ENCODE results near the gene TMBIM4.
"Not testable (repeated sequence)": the region's sequence is repeated elsewhere in the genome, so short reads cannot be mapped to it uniquely, and the experiment has no call there.

TMBIM4 gene

GRCh38 chr12:66187036-66187435 lies 17.2 kb upstream of the TMBIM4 start:
- Histone ChIP-seq H3K4me1 (ENCODE audit: control insufficient read depth, insufficient read depth, low read depth, low read length) (peaks cover 9% of the 10 kb centered on the region), H2BK12ac (ENCODE audit: low read length in 2 of 2) (no peak overlapping the region), H4K8ac (ENCODE audit: low read length) (no peak overlapping the region), H3K79me1 (replicated peaks; ENCODE audit: low read length, poor library complexity, severe bottlenecking) (no peaks in the 10 kb centered on the region), H3K4me3 (ENCODE audit: insufficient read depth in 1 of 2, low read depth in 1 of 2, low read length in 2 of 2) (no peak overlapping the region), H2AFZ (ENCODE audit: low read depth, low read length) (no peak overlapping the region), H2BK15ac (ENCODE audit: low read depth, poor library complexity, severe bottlenecking) (no peak overlapping the region), H3K27ac (ENCODE audit: low read length, poor library complexity, severe bottlenecking) (no peak overlapping the region), H2BK120ac (ENCODE audit: low read depth, low read length) (no peak overlapping the region), H3K9me3 (ENCODE audit: control insufficient read depth, low read length) (no peaks in the 10 kb centered on the region), H2AK5ac (ENCODE audit: low read length, severe bottlenecking) (no peak overlapping the region), H3K4ac (ENCODE audit: low read depth in 1 of 2, low read length in 2 of 2) (no peak overlapping the region), H4K91ac (ENCODE audit: low read length) (no peak overlapping the region), H3K14ac (ENCODE audit: low read length in 2 of 2) (no peak overlapping the region), H3K27me3 (ENCODE audit: control insufficient read depth in 1 of 2, insufficient read depth in 1 of 2, low read length in 2 of 2) (peaks cover 0 to 59% of the 10 kb centered on the region in 2 experiments), H3K23ac (ENCODE audit: low read length in 2 of 2) (no peak overlapping the region), H2BK5ac (ENCODE audit: low read depth, low read length, poor library complexity, severe bottlenecking) (no peak overlapping the region), H3K18ac (ENCODE audit: low read depth in 1 of 2, low read length in 2 of 2) (no peak overlapping the region), H3K36me3 (ENCODE audit: control insufficient read depth in 1 of 2, insufficient read depth in 2 of 2, low read depth in 1 of 2, low read length in 2 of 2) (no peaks in the 10 kb centered on the region), H3K9ac (ENCODE audit: low read length) (no peak overlapping the region), H3K4me2 (ENCODE audit: low read length, poor library complexity, severe bottlenecking) (no peak overlapping the region)
- 74% methylated on average over 2 of the region's 2 CpGs for WGBS
- no peak for DNase-seq

GRCh38 chr12:66184822-66185221 lies 15.0 kb upstream of the TMBIM4 start:
- not testable (repeated sequence) for H3K4me1 ChIP-seq (ENCODE audit: control insufficient read depth, insufficient read depth, low read depth, low read length); H3K9me3 ChIP-seq (ENCODE audit: control insufficient read depth, low read length); H2BK120ac ChIP-seq (ENCODE audit: low read depth, low read length); H3K4ac ChIP-seq (ENCODE audit: low read depth in 1 of 2, low read length in 2 of 2); H3K18ac ChIP-seq (ENCODE audit: low read depth in 1 of 2, low read length in 2 of 2); H4K91ac ChIP-seq (ENCODE audit: low read length); H3K36me3 ChIP-seq (ENCODE audit: control insufficient read depth in 1 of 2, insufficient read depth in 2 of 2, low read depth in 1 of 2, low read length in 2 of 2); H3K4me2 ChIP-seq (ENCODE audit: low read length, poor library complexity, severe bottlenecking); H3K23ac ChIP-seq (ENCODE audit: low read length in 2 of 2); H3K4me3 ChIP-seq (ENCODE audit: insufficient read depth in 1 of 2, low read depth in 1 of 2, low read length in 2 of 2); H3K27ac ChIP-seq (ENCODE audit: low read length, poor library complexity, severe bottlenecking); DNase-seq; H3K9ac ChIP-seq (ENCODE audit: low read length); H2BK12ac ChIP-seq (ENCODE audit: low read length in 2 of 2); H2AK5ac ChIP-seq (ENCODE audit: low read length, severe bottlenecking); H3K14ac ChIP-seq (ENCODE audit: low read length in 2 of 2); H4K8ac ChIP-seq (ENCODE audit: low read length); H2AFZ ChIP-seq (ENCODE audit: low read depth, low read length); H3K79me1 ChIP-seq (replicated peaks; ENCODE audit: low read length, poor library complexity, severe bottlenecking); H2BK15ac ChIP-seq (ENCODE audit: low read depth, poor library complexity, severe bottlenecking); H2BK5ac ChIP-seq (ENCODE audit: low read depth, low read length, poor library complexity, severe bottlenecking)
- WGBS: 71% methylated on average over 2 of the region's 3 CpGs
- peaks cover 0 to 45% of the 10 kb centered on the region in 2 experiments for H3K27me3 ChIP-seq (ENCODE audit: control insufficient read depth in 1 of 2, insufficient read depth in 1 of 2, low read length in 2 of 2)

GRCh38 chr12:66182956-66183355 lies 13.2 kb upstream of the TMBIM4 start:
- no peak overlapping the region for H3K27ac ChIP-seq (ENCODE audit: low read length, poor library complexity, severe bottlenecking)
- H3K79me1 ChIP-seq (replicated peaks; ENCODE audit: low read length, poor library complexity, severe bottlenecking): no peaks in the 10 kb centered on the region
- no peak overlapping the region for H3K23ac ChIP-seq (ENCODE audit: low read length in 2 of 2)
- H2BK12ac ChIP-seq (ENCODE audit: low read length in 2 of 2): no peak overlapping the region
- peaks cover 0 to 35% of the 10 kb centered on the region in 2 experiments for H3K27me3 ChIP-seq (ENCODE audit: control insufficient read depth in 1 of 2, insufficient read depth in 1 of 2, low read length in 2 of 2)
- H2BK120ac ChIP-seq (ENCODE audit: low read depth, low read length): no peak overlapping the region
- no peak overlapping the region for H3K14ac ChIP-seq (ENCODE audit: low read length in 2 of 2)
- 88% methylated on average over 3 of the region's 3 CpGs for WGBS
- no peak overlapping the region for H2BK5ac ChIP-seq (ENCODE audit: low read depth, low read length, poor library complexity, severe bottlenecking)
- no peak overlapping the region for H2AK5ac ChIP-seq (ENCODE audit: low read length, severe bottlenecking)
- no peak overlapping the region for H3K4me2 ChIP-seq (ENCODE audit: low read length, poor library complexity, severe bottlenecking)
- no peak overlapping the region for H3K18ac ChIP-seq (ENCODE audit: low read depth in 1 of 2, low read length in 2 of 2)
- no peak for DNase-seq
- no peaks in the 10 kb centered on the region for H3K9me3 ChIP-seq (ENCODE audit: control insufficient read depth, low read length)
- H2AFZ ChIP-seq (ENCODE audit: low read depth, low read length): no peak overlapping the region
- H2BK15ac ChIP-seq (ENCODE audit: low read depth, poor library complexity, severe bottlenecking): no peak overlapping the region
- no peaks in the 10 kb centered on the region for H3K4me1 ChIP-seq (ENCODE audit: control insufficient read depth, insufficient read depth, low read depth, low read length)
- no peak overlapping the region for H3K9ac ChIP-seq (ENCODE audit: low read length)
- H4K91ac ChIP-seq (ENCODE audit: low read length): no peak overlapping the region
- H3K4me3 ChIP-seq (ENCODE audit: insufficient read depth in 1 of 2, low read depth in 1 of 2, low read length in 2 of 2): no peak overlapping the region
- no peak overlapping the region for H3K4ac ChIP-seq (ENCODE audit: low read depth in 1 of 2, low read length in 2 of 2)
- no peak overlapping the region for H4K8ac ChIP-seq (ENCODE audit: low read length)
- H3K36me3 ChIP-seq (ENCODE audit: control insufficient read depth in 1 of 2, insufficient read depth in 2 of 2, low read depth in 1 of 2, low read length in 2 of 2): no peaks in the 10 kb centered on the region

- no peak overlapping the region for H2BK5ac ChIP-seq (ENCODE audit: low read depth, low read length, poor library complexity, severe bottlenecking)
- peaks cover 0 to 14% of the 10 kb centered on the region in 2 experiments for H3K27me3 ChIP-seq (ENCODE audit: control insufficient read depth in 1 of 2, insufficient read depth in 1 of 2, low read length in 2 of 2)
- H3K79me1 ChIP-seq (replicated peaks; ENCODE audit: low read length, poor library complexity, severe bottlenecking): no peaks in the 10 kb centered on the region
- H3K18ac ChIP-seq (ENCODE audit: low read depth in 1 of 2, low read length in 2 of 2): no peak overlapping the region
- no peak overlapping the region for H3K14ac ChIP-seq (ENCODE audit: low read length in 2 of 2)
- no peak overlapping the region for H3K4me3 ChIP-seq (ENCODE audit: insufficient read depth in 1 of 2, low read depth in 1 of 2, low read length in 2 of 2)
- H3K36me3 ChIP-seq (ENCODE audit: control insufficient read depth in 1 of 2, insufficient read depth in 2 of 2, low read depth in 1 of 2, low read length in 2 of 2): no peaks in the 10 kb centered on the region
- no CpG with 5 or more reads among the region's 1 CpG for WGBS
- H2BK15ac ChIP-seq (ENCODE audit: low read depth, poor library complexity, severe bottlenecking): no peak overlapping the region
- H4K8ac ChIP-seq (ENCODE audit: low read length): no peak overlapping the region
- H2BK12ac ChIP-seq (ENCODE audit: low read length in 2 of 2): no peak overlapping the region
- no peak overlapping the region for H3K4ac ChIP-seq (ENCODE audit: low read depth in 1 of 2, low read length in 2 of 2)
- H3K4me1 ChIP-seq (ENCODE audit: control insufficient read depth, insufficient read depth, low read depth, low read length): no peaks in the 10 kb centered on the region
- H3K23ac ChIP-seq (ENCODE audit: low read length in 2 of 2): no peak overlapping the region
- H2BK120ac ChIP-seq (ENCODE audit: low read depth, low read length): no peak overlapping the region
- H3K9me3 ChIP-seq (ENCODE audit: control insufficient read depth, low read length): no peaks in the 10 kb centered on the region
- DNase-seq: peak; percentile 18
- no peak overlapping the region for H2AK5ac ChIP-seq (ENCODE audit: low read length, severe bottlenecking)
- H4K91ac ChIP-seq (ENCODE audit: low read length): no peak overlapping the region
- H2AFZ ChIP-seq (ENCODE audit: low read depth, low read length): no peak overlapping the region
- H3K4me2 ChIP-seq (ENCODE audit: low read length, poor library complexity, severe bottlenecking): no peak overlapping the region
- H3K9ac ChIP-seq (ENCODE audit: low read length): no peak overlapping the region
- H3K27ac ChIP-seq (ENCODE audit: low read length, poor library complexity, severe bottlenecking): no peak overlapping the region
These were observed 6.5 kb upstream of the TMBIM4 start for GRCh38 chr12:66176105-66176900.

Measured in mesenchymal stem cell (in vitro differentiated cells and primary cell).